Testis (tissue), 3 donors: ENCODE measurements around the gene WDR44. TPM values are rescaled to one million over a fixed set of nuclear protein-coding genes. Genes with fewer than 3 reads are reported as not detected.
"Not testable (repeated sequence)": the region's sequence is repeated elsewhere in the genome, so short reads cannot be mapped to it uniquely, and the experiment has no call there.

ENCODE experiments used
- DNase-seq: peaks from one replicate; pipeline ENCODE4 v3.0.0-alpha.2; 2019
- H3K27ac ChIP-seq, 2 donors: fragments of 200-600 bp; sonication (generic); one replicate each; pipeline ENCODE4 v1.5.1; 2019
- H3K27me3 ChIP-seq: fragments of 200-600 bp; sonication (generic); one replicate; pipeline ENCODE4 v1.5.1; 2019
- H3K36me3 ChIP-seq: fragments of 200-600 bp; sonication (generic); one replicate; pipeline ENCODE4 v1.5.1; 2017; ENCODE audit warnings: low read depth; ENCODE audit errors: missing control alignments
- H3K4me1 ChIP-seq: fragments of 200-600 bp; sonication (generic); one replicate; pipeline ENCODE4 v1.5.1; 2019
- H3K4me3 ChIP-seq, 2 donors: fragments of 200-600 bp; sonication (generic); one replicate each; pipeline ENCODE4 v1.5.1; 2017 to 2019
- H3K9me3 ChIP-seq: fragments of 200-600 bp; sonication (generic); one replicate; pipeline ENCODE4 v1.5.1; 2017
- CTCF ChIP-seq, 3 experiments: fragments of 450-650 bp in 2 of 3; fragments of 200-600 bp in 1 of 3; sonication (generic) in 1 of 3; IDR thresholded peaks; one replicate each; pipeline ENCODE4 v1.5.1; 2016 to 2019; ENCODE audit warnings: antibody characterized with exemption in 3 of 3, mild to moderate bottlenecking in 2 of 3, moderate library complexity in 1 of 3
- POLR2A ChIP-seq: fragments of 450-650 bp; IDR thresholded peaks from one replicate; pipeline ENCODE4 v1.6.1; 2017; ENCODE audit warnings: antibody characterized with exemption, mild to moderate bottlenecking, moderate library complexity
- WGBS, 2 donors: methylation state at CpG; one replicate each; pipeline ENCODE4 v1.1.5; 2018; 5-methylcytosine and 5-hydroxymethylcytosine counted together
- intact Hi-C: fragments of 100-400 bp; cut with DNase I; formaldehyde crosslinking; loops from one replicate; pipeline ENCODE4 v1.15.1; 2023; ENCODE audit warnings: low total_unique reads
- polyA plus RNA-seq: library from polyadenylated mRNA; stranded (reverse); fragments of 350-450 nt; fragmentation: Illumina TruSeq; extraction: RNeasy Lipid Tissue Mini Kit (QIAGEN cat#74804); gene quantifications from one replicate; pipeline ENCODE4 v1.2.3, GENCODE V29; 2014; ENCODE audit warnings: low read depth, low replicate concordance; ENCODE audit not compliant: insufficient read depth
- total RNA-seq, 2 donors: library from RNA; depleted of rRNA; stranded (reverse); fragments of >200 nt; gene quantifications; one replicate each; pipeline ENCODE4 v1.2.3, GENCODE V29; 2016

The WDR44 gene
- total and polyA plus RNA-seq, 3 donors from 2014 or later: 13.1 to 26.8 (median 25.0) TPM

GRCh38 chrX:118480172-118480571 lies 134.3 kb downstream of the WDR44 start:
- Histone ChIP-seq H3K27ac (no peak overlapping the region), H3K9me3 (no peaks in the 10 kb centered on the region), H3K4me1 (no peaks in the 10 kb centered on the region), H3K36me3 (no peaks in the 10 kb centered on the region), H3K27me3 (no peaks in the 10 kb centered on the region), H3K4me3 (no peak overlapping the region)
- TF ChIP-seq CTCF (IDR thresholded peaks at IDR 0.05) (no peak), POLR2A (no peak)
- WGBS, 2 donors: 80 to 100% methylated on average over 1 of the region's 1 CpG
- DNase-seq: no peak
- intact Hi-C loops: no loop called here

- DNase-seq, H3K9me3 ChIP-seq, H3K27me3 ChIP-seq, H3K4me3 ChIP-seq, intact Hi-C loops, H3K4me1 ChIP-seq, H3K27ac ChIP-seq, H3K36me3 ChIP-seq: not testable (repeated sequence)
- 100% methylated on average over 2 to 4 of the region's 4 CpGs for WGBS, 2 donors
Measured at GRCh38 chrX:118482384-118482783, 136.5 kb downstream of the WDR44 start.

- 87 to 95% methylated on average over 5 to 9 of the region's 9 CpGs for WGBS, 2 donors
- H3K4me3 ChIP-seq: no peak overlapping the region
- H3K27me3 ChIP-seq: no peaks in the 10 kb centered on the region
- H3K27ac ChIP-seq: no peak overlapping the region
- H3K36me3 ChIP-seq: no peaks in the 10 kb centered on the region
- no peak for TF ChIP-seq CTCF (IDR thresholded peaks at IDR 0.05)
- no peak for TF ChIP-seq POLR2A
- DNase-seq: no peak
- no peaks in the 10 kb centered on the region for H3K4me1 ChIP-seq
- intact Hi-C loops: no loop called here
- H3K9me3 ChIP-seq: no peaks in the 10 kb centered on the region
Measured at GRCh38 chrX:118484216-118484903, 138.5 kb downstream of the WDR44 start.

- H3K9me3 ChIP-seq, H3K27ac ChIP-seq, H3K4me3 ChIP-seq, H3K27me3 ChIP-seq, intact Hi-C loops, DNase-seq, H3K4me1 ChIP-seq, H3K36me3 ChIP-seq: not testable (repeated sequence)
- 93% methylated on average over 1 of the region's 1 CpG; no CpG with 5 or more reads in 1 of the 2 donors for WGBS, 2 donors
Measured at GRCh38 chrX:118486693-118487092, 140.8 kb downstream of the WDR44 start.

GRCh38 chrX:118493016-118493415 lies 147.1 kb downstream of the WDR44 start:
- Histone ChIP-seq H3K4me3 (no peak overlapping the region), H3K27ac (no peak overlapping the region), H3K4me1 (no peaks in the 10 kb centered on the region), H3K27me3 (no peaks in the 10 kb centered on the region), H3K9me3 (no peaks in the 10 kb centered on the region), H3K36me3 (no peaks in the 10 kb centered on the region)
- DNase-seq: no peak
- intact Hi-C loops: no loop called here
- TF ChIP-seq CTCF (IDR thresholded peaks at IDR 0.05) (no peak), POLR2A (no peak)
- 92 to 100% methylated on average over 3 of the region's 3 CpGs for WGBS, 2 donors
